Epithelial cell of proximal tubule (primary cell): ENCODE measurements around the gene AKAP13. TPM values are rescaled to one million over a fixed set of nuclear protein-coding genes. Genes with fewer than 3 reads are reported as not detected.

Experiments
- DNase-seq: peaks from one replicate; pipeline ENCODE4 v3.0.0-alpha.2; 2011; ENCODE audit warnings: low read depth
- H3K4me3 ChIP-seq: 2 replicates; pipeline ENCODE4 v1.5.1; 2011; ENCODE audit warnings: low read depth, mild to moderate bottlenecking, low read length
- total RNA-seq: library from RNA; depleted of rRNA; stranded (reverse); fragments of >200 nt; gene quantifications from 2 replicates; pipeline ENCODE4 v1.2.3, GENCODE V29; 2015
- TF ChIP-seq, protein P1 (sequence below): conservative IDR thresholded peaks from 2 replicates; pipeline ENCODE4 v1.5.1; 2012; ENCODE audit warnings: low read depth, mild to moderate bottlenecking, low read length

Gene AKAP13
- total RNA-seq, 1 donor from 2014 or later: 40.9 TPM

DNA sequence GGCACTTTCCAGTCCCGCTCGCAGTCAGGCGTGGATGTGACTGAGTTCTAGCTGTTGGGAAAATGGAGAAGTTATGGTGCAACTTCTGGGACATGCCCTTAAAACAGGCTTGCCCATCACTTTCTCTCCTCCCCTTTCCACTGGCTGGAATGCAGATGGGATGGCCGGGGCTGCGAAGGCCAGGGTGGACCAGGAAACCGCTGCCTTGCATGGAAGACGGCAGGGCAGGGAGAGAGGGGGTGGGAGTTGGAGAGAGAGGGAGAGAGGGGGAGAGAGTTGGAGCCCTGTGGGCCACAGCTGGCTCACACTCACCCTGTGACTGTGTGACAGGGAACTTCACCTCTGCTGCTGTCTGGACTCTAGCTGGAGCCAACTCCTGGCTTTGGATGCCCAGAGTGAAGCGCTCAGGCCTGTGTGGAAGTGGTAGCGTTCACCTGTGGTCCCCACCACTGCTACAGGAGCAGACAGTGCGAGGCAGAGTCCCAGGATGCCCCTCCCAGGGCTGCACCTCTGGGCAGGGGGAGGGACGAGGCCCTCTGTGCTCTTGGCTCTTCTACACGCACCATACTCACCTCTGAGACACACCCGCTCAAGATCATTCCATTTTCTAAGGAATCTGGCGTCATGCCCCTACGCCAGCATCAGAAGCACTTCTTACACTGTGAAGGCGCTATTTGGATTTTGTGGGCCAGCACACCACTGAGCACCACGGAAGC is 377.7 kb downstream of the AKAP13 start:
- TF ChIP-seq, protein P1, sequence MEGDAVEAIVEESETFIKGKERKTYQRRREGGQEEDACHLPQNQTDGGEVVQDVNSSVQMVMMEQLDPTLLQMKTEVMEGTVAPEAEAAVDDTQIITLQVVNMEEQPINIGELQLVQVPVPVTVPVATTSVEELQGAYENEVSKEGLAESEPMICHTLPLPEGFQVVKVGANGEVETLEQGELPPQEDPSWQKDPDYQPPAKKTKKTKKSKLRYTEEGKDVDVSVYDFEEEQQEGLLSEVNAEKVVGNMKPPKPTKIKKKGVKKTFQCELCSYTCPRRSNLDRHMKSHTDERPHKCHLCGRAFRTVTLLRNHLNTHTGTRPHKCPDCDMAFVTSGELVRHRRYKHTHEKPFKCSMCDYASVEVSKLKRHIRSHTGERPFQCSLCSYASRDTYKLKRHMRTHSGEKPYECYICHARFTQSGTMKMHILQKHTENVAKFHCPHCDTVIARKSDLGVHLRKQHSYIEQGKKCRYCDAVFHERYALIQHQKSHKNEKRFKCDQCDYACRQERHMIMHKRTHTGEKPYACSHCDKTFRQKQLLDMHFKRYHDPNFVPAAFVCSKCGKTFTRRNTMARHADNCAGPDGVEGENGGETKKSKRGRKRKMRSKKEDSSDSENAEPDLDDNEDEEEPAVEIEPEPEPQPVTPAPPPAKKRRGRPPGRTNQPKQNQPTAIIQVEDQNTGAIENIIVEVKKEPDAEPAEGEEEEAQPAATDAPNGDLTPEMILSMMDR: no peak
- no peak for DNase-seq
- H3K4me3 ChIP-seq: no peak overlapping the region

- TF ChIP-seq, protein P1: no peak
- no peak overlapping the region for H3K4me3 ChIP-seq
- no peak for DNase-seq
Observed at GRCh38 chr15:85758655-85758978, 378.2 kb downstream of the AKAP13 start.

GRCh38 chr15:85759376-85759775 is 379.0 kb downstream of the AKAP13 start:
- DNase-seq: no peak
- TF ChIP-seq, protein P1: no peak
- no peak overlapping the region for H3K4me3 ChIP-seq

DNA sequence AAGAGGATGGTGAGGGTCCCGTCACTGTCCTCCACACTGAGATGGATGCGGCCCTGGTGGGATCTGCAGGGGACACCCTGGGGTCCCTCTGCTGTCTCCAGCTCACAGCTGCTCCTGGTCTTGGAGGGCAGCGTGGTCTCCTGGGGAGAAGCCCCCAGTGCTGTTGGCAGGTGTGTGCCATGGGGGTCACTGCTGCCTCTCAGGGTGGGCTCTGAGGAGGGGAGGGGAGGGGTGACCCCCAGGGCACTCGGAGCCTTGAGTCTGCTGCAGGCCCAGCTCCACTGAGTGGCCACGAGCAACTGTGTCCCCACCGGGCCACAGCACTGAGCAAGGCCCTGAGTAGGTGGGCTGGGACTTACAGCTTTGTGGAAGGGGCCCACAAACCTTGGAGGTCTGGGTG is 379.6 kb downstream of the AKAP13 start:
- TF ChIP-seq, protein P1: no peak
- DNase-seq: no peak
- no peak overlapping the region for H3K4me3 ChIP-seq

GRCh38 chr15:85760531-85761371 is 380.3 kb downstream of the AKAP13 start:
- TF ChIP-seq, protein P1: peak; percentile 38
- H3K4me3 ChIP-seq: no peak overlapping the region
- DNase-seq: no peak

- TF ChIP-seq, protein P1: no peak
- DNase-seq: no peak
- no peak overlapping the region for H3K4me3 ChIP-seq
Observed at GRCh38 chr15:85761635-85762034, 381.2 kb downstream of the AKAP13 start.
